NCI-H69 (cell line): ENCODE data around the gene SP8.
A peak's percentile ranks its signal among the peaks of the same experiment; 100 is the strongest.

Experiments used
- DNase-seq: peaks from one replicate; lab custom pipeline; 2025; lab: John Stamatoyannopoulos, UW

Gene SP8

DNA sequence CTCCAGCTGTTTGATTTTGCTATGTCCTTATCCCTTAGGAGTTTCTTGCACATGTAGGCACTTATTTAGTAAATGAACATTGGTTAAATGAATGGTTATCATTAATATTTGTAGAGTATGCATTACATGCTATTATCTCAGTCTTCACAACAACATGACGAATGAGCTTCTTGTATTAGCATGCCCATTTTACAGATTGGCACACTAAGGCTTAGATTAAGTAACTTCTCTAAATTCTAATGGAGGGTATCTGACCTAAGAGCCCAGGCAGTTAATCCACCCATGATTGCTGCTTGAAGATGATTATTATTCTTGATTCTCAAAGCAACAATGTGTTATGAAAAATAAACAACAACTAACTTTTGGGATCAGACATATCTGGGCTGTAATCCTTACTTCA lies 32.7 kb downstream of the SP8 start:
- no peak for DNase-seq

- no peak for DNase-seq
Observed at GRCh38 chr7:20749906-20750305, 36.8 kb downstream of the SP8 start.

GRCh38 chr7:20748853-20749252 lies 37.8 kb downstream of the SP8 start:
- DNase-seq, result no peak

DNA sequence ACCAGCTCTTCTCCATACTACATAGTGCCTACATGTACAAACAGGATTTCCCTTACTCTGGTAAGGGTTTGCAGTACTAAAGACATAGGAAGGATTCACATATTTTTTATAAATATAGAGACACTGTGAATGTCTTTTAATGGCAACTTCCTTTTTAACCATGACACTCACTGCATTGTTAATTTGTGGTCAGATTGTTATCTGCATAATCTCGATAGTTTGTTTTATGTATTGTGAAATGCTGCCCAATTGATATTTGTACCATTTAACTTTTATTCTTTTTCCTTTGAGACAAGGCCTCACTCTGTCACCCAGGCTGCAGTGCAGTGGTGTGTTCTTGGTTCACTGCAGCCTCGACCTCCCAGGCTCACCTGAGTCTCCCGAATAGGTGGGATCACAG lies 39.7 kb downstream of the SP8 start:
- no peak for DNase-seq

DNA sequence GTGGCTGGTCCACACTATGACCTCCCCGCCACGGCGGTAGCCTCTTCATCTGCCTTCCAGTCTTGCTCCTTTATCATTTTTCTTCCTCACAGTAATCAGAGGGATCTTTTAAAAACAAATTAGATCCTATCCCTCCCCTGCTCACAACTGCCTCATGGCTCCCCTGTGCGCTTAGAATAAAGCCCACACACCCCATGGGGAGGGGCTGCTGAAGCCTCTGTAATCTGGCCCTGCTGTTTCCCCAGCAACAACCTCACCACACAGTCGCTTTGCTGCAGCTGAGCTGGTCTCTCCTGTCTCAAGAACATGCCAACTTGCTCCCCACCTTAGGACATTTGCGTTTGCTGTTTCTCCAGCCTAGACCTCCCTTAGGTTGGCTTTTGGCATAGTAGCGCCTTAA lies 41.0 kb downstream of the SP8 start:
- DNase-seq, result peak; percentile 39

DNA sequence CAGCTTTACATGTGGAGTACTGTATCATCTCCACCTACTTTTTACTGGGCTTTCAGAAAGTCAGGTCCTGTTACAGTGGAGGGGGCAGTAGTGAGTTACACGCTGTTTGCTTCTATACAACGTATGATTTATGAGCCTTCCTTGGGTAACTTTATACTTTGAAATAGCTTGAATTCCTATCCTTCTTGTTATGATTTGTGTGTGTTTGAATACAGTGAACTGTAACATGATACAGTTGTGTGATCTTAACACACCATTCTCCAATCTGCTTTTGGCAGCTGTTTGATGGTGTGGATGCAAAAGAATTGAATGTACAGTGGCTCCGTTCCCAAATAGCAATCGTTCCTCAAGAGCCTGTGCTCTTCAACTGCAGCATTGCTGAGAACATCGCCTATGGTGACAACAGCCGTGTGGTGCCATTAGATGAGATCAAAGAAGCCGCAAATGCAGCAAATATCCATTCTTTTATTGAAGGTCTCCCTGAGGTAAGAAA lies 41.7 kb downstream of the SP8 start:
- peak; percentile 77 for DNase-seq

GRCh38 chr7:20742913-20743312 lies 43.8 kb downstream of the SP8 start:
- no peak for DNase-seq

DNA sequence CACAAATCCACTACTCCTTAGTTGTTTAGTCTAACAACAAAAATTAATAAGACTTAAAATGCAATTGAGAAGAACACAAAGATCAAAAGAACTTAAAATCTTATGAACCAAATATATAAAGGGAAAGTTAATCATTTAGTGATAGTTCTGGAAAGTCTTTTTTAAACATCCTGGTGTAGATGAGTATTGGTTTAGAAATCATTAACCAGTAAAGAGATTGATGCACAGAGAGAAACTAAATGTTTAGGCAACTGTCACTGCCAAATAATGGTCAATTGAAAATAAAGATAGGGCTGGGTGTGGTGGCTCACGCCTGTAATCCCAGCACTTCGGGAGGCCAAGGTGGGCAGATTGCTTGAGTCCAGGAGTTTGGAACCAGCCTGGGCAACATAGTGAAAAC lies 44.9 kb downstream of the SP8 start:
- no peak for DNase-seq

DNA sequence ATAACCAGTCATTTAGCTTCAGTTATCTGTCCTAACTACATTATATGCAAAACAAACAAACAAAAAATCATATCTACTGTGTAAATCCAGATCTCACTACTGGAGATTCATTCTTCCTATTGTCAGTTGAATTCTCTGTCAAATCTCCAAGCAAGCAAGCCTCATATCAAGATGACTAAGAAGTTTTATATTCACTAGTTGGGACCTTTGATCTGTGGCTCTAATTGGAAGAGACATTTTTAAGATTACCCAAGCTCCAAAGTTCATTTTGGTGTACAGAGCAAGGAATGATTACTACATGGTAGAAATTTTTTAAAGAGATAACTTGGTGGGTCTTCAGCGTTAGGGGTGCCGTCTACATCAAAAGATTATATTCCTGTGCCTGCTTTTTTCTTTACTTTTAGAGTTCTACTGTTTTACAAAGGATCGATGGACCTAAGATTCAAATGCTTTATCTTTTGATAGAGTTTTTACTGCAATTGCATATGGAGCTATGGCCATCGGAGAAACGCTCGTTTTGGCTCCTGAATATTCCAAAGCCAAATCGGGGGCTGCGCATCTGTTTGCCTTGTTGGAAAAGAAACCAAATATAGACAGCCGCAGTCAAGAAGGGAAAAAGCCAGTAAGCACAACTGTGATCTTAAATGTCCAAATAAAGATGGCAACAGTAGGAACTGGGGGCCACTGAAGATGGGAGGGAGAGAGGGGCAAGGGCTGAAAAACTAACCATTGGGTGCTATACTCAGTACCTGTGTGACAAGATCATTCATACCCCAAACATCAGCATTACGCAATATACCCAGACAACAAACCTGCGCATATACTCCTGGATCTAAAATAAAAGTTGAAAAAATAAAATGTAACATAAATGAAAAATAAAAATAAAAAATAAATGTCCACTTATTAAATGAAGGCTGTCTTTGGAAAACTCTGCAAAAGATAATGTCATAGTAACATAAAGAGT lies 47.9 kb downstream of the SP8 start:
- DNase-seq, result no peak

DNA sequence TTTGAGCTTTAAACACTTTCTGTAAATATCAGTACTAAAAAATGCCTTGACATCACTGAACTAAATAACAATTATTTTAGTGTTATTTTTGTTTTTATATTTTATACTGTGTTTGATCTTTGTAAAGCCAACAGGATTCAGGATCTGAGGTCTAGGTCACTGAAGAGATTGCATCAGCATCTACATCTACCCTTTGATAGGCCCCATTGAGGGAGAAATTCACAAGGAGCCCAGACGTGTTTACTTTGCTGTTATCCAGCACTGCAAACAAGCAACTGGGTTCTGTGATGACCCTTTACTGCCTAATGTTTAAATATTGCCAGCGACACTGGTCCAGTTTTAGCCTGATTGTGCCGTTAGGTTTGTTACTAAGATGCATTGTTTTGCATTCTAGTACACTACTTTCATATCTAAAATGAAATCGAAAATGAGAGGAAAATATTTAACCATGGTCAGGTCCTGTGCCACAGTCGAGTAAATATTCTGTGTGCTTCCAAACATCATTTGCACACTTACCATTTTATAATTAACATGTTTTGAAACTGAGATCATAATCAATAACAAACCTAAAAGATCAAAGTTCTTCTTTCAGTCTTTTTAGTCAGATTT lies 48.7 kb downstream of the SP8 start:
- DNase-seq, result peak; percentile 41

DNA sequence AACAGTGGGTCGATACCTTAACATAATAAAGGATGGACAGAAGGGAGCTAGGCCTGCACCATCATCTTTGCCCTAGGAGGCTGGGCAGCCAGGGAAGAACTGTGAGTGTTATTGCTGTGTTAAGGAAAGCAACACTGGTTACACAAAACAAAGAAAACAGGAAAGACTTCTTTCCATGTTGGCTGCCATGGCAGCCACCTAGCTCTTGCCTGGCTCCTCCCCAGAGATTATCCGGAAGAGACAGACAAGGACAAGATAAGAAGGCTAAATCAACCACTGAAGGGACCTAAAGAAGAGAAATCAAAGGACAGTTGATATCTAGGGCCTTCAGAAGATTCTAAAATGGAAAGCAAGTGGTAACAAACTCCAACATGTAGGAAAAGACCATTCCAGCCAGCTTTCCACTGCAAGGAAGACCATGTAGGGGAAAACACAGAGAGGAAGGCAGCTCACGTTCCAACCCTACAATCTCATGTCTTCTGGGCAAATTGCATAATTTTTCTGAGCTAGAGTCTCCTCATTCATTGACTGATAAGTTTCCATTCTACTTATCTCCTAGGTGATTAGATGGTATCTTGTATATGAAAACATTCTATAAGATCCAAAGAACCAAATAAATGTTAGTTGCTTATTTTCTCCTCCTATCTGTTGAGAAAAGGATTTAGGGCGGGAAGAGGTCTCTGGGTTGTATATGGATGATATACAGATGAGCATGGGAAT lies 51.2 kb downstream of the SP8 start:
- DNase-seq, result no peak
